PC-3 (cell line): ENCODE measurements around the gene ZNF283.

Experiments used
- CTCF ChIP-seq: fragments of 300-600 bp; sonication (generic); conservative IDR thresholded peaks from 2 replicates; pipeline ENCODE4 v1.5.1; 2017; ENCODE audit warnings: antibody characterized with exemption, low read depth, mild to moderate bottlenecking, low read length
- EZH2phosphoT487 ChIP-seq: fragments of 300-600 bp; sonication (generic); IDR thresholded peaks from 2 replicates; pipeline ENCODE4 v1.6.1; 2018; ENCODE audit warnings: mild to moderate bottlenecking, antibody characterized with exemption, low read length, borderline replicate concordance

GRCh38 chr19:43798546-43799409, 28.3 kb upstream of the ZNF283 start:
- TF ChIP-seq CTCF, result no peak
- no peak for TF ChIP-seq EZH2phosphoT487
